DND-41 (cell line): ENCODE results near the gene NUFIP1.

Experiments used
- ATAC-seq: fragments of 200-7000 bp; cut with Tn5 transposase; 3 replicates; pipeline ENCODE4 v1.9.1; 2021; ENCODE audit warnings: low read depth; ENCODE audit not compliant: insufficient read depth
- DNase-seq: peaks from one replicate; pipeline ENCODE4 v3.0.0-alpha.2; 2020
- H2AFZ ChIP-seq: 2 replicates; pipeline ENCODE4 v1.6.0; 2012; ENCODE audit warnings: low read depth, low read length
- H3K27ac ChIP-seq: 2 replicates; pipeline ENCODE4 v1.5.1; 2012; ENCODE audit warnings: low read length, inconsistent platforms
- H3K27me3 ChIP-seq: fragments of 200-600 bp; sonication (generic); 2 replicates; pipeline ENCODE4 v1.6.0; 2012; ENCODE audit warnings: low read length, mild to moderate bottlenecking, inconsistent platforms; ENCODE audit not compliant: insufficient read depth, poor library complexity
- H3K36me3 ChIP-seq: 2 replicates; pipeline ENCODE4 v1.5.1; 2012; ENCODE audit warnings: low read length, inconsistent platforms; ENCODE audit not compliant: insufficient read depth
- H3K4me1 ChIP-seq: 2 replicates; pipeline ENCODE4 v1.5.1; 2012; ENCODE audit warnings: mild to moderate bottlenecking, low read length; ENCODE audit not compliant: insufficient read depth
- H3K4me2 ChIP-seq: 2 replicates; pipeline ENCODE4 v1.6.0; 2012; ENCODE audit warnings: mild to moderate bottlenecking, moderate library complexity, low read length, inconsistent platforms; ENCODE audit not compliant: insufficient read depth
- H3K4me3 ChIP-seq, 2 experiments: fragments of 200-600 bp in 1 of 2; shearing (Covaris generic) in 1 of 2; 2 replicates each; pipeline ENCODE4 v1.5.1; 2012 to 2016; ENCODE audit warnings: inconsistent platforms in 2 of 2, low read length in 2 of 2, mild to moderate bottlenecking in 2 of 2, low read depth in 1 of 2, moderate library complexity in 1 of 2
- H3K79me2 ChIP-seq: 2 replicates; pipeline ENCODE4 v1.6.0; 2012; ENCODE audit warnings: low read length, inconsistent platforms; ENCODE audit not compliant: insufficient read depth
- H3K9ac ChIP-seq: 2 replicates; pipeline ENCODE4 v1.6.0; 2012; ENCODE audit warnings: low read depth, mild to moderate bottlenecking, inconsistent platforms, low read length, moderate library complexity
- H3K9me3 ChIP-seq: 2 replicates; pipeline ENCODE4 v1.5.1; 2012; ENCODE audit warnings: low read length, moderate library complexity, mild to moderate bottlenecking, inconsistent platforms; ENCODE audit not compliant: insufficient read depth, severe bottlenecking
- H4K20me1 ChIP-seq: 2 replicates; pipeline ENCODE4 v1.6.0; 2012; ENCODE audit warnings: low read length; ENCODE audit not compliant: insufficient read depth
- EZH2 ChIP-seq: IDR thresholded peaks from 3 replicates; pipeline ENCODE4 v1.6.1; 2012; ENCODE audit warnings: borderline replicate concordance, low read depth, mild to moderate bottlenecking, moderate library complexity, low read length, inconsistent platforms; ENCODE audit not compliant: severe bottlenecking
- TF ChIP-seq, protein P1 (sequence below): IDR thresholded peaks from 2 replicates; pipeline ENCODE4 v1.5.1; 2012; ENCODE audit warnings: borderline replicate concordance, low read length, moderate library complexity, mild to moderate bottlenecking; ENCODE audit not compliant: poor library complexity, severe bottlenecking; ENCODE audit errors: extremely low read depth

NUFIP1 gene

GRCh38 chr13:44932171-44932849 lies 57.0 kb downstream of the NUFIP1 start:
- no peaks in the 10 kb centered on the region for H3K79me2 ChIP-seq
- no peak overlapping the region for H3K27ac ChIP-seq
- TF ChIP-seq EZH2, result no peak
- TF ChIP-seq, protein P1, sequence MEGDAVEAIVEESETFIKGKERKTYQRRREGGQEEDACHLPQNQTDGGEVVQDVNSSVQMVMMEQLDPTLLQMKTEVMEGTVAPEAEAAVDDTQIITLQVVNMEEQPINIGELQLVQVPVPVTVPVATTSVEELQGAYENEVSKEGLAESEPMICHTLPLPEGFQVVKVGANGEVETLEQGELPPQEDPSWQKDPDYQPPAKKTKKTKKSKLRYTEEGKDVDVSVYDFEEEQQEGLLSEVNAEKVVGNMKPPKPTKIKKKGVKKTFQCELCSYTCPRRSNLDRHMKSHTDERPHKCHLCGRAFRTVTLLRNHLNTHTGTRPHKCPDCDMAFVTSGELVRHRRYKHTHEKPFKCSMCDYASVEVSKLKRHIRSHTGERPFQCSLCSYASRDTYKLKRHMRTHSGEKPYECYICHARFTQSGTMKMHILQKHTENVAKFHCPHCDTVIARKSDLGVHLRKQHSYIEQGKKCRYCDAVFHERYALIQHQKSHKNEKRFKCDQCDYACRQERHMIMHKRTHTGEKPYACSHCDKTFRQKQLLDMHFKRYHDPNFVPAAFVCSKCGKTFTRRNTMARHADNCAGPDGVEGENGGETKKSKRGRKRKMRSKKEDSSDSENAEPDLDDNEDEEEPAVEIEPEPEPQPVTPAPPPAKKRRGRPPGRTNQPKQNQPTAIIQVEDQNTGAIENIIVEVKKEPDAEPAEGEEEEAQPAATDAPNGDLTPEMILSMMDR, result no peak
- H4K20me1 ChIP-seq, result no peaks in the 10 kb centered on the region
- DNase-seq, result no peak
- ATAC-seq, result no peak
- H3K4me1 ChIP-seq, result no peaks in the 10 kb centered on the region
- no peak overlapping the region for H3K4me2 ChIP-seq
- no peaks in the 10 kb centered on the region for H3K9me3 ChIP-seq
- no peaks in the 10 kb centered on the region for H3K27me3 ChIP-seq
- no peak overlapping the region for H2AFZ ChIP-seq
- no peak overlapping the region for H3K9ac ChIP-seq
- H3K4me3 ChIP-seq, result no peak overlapping the region
- no peaks in the 10 kb centered on the region for H3K36me3 ChIP-seq

- Histone ChIP-seq H3K9me3 (no peaks in the 10 kb centered on the region), H3K36me3 (no peaks in the 10 kb centered on the region), H4K20me1 (no peaks in the 10 kb centered on the region), H3K4me1 (no peaks in the 10 kb centered on the region), H3K27me3 (no peaks in the 10 kb centered on the region), H3K79me2 (no peaks in the 10 kb centered on the region), H3K9ac (no peak overlapping the region), H3K4me3 (no peak overlapping the region), H2AFZ (no peak overlapping the region), H3K4me2 (no peak overlapping the region), H3K27ac (no peak overlapping the region)
- DNase-seq (no peak), ATAC-seq (no peak)
- no peak for TF ChIP-seq EZH2
- TF ChIP-seq, protein P1, result no peak
These were observed 58.2 kb downstream of the NUFIP1 start for GRCh38 chr13:44930963-44931623.

DNA sequence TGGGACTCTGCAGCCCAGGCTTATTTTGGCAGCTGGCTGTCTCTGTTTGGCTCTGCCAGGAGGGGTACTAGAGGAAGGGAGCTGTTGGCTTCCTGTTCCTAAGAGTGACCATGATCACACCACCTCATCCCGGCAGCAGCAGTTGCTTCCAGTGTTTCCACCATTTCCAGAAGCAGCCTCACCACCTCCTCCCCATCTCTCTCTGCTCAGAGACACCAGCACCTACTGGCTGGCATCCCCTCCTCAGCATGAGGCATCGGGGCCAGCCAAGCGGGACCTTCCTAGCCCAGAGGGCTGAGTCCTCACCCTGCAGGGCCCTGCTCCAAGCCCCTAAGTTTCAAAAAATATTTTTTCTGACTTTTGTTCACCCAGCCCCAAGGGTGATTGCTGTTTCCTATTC lies 59.0 kb downstream of the NUFIP1 start:
- DNase-seq (no peak), ATAC-seq (no peak)
- Histone ChIP-seq H3K36me3 (no peaks in the 10 kb centered on the region), H3K27ac (no peak overlapping the region), H3K9ac (no peak overlapping the region), H2AFZ (no peak overlapping the region), H3K9me3 (no peaks in the 10 kb centered on the region), H3K4me3 (no peak overlapping the region), H3K4me1 (no peaks in the 10 kb centered on the region), H4K20me1 (no peaks in the 10 kb centered on the region), H3K79me2 (no peaks in the 10 kb centered on the region), H3K4me2 (no peak overlapping the region), H3K27me3 (peaks cover under 1% of the 10 kb centered on the region)
- TF ChIP-seq, protein P1, result no peak
- TF ChIP-seq EZH2, result no peak
